ENCODE measurements around the gene HCFC1. TPM values are rescaled to one million over a fixed set of nuclear protein-coding genes. Genes with fewer than 3 reads are reported as not detected.

HCFC1 gene
- polyA plus RNA-seq, 3 donors = 9.5 to 20.2 (median 13.7) TPM

DNA sequence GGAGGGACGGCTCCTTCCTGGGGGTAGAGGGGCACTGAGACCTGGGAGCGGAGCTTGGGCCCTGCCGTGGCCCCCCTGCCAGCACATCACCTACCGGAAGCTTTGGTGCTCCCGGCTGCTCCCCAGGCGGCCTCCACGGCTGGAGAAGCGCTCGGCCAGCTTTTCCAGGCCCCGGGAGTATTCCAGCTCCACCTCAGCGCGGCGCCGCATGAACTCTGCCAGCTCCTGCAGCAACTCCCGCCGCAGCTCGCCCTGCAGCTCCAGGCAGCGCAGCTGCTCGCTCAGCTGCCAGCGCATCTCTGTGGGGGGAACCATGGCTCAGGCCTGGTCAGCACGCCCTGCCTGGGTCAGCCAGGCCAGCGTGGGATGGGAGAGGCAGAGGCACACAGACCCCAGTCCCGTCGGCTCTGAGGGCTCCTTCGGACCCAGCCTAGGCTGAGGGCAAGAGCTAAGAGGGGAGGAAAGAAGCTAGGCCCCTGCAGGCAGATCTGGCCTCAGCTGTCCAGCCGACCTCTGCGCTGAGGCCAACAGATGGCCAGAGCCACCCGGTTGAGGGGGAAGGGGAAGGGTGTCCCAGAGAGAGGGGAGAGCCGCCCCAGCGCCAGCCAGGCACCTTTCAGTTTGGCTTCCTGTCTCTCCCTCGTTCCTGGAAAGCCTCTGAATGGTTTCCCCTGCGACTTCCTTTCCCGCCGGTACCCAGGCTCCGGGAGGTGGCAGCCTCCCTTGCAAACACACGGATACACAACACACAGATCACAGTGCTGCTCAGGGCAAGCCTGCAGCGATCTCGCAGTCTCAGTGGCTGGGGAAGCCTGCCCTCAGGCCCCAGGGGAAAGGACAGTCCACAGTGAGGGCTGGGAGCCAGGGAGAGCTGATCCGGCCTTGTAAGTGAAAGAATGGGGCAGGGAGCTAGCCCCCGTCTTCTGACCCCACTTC, 49.8 kb downstream of the HCFC1 start:
- no peak overlapping the region for H3K27ac ChIP-seq (ENCODE audit: low read depth, low read length)
- 32 to 44% (median 34%) methylated on average over 9 to 40 of the region's 40 CpGs for WGBS, 3 donors

GRCh38 chrX:153921070-153921469, 50.5 kb downstream of the HCFC1 start:
- H3K27ac ChIP-seq (ENCODE audit: low read depth, low read length) = no peak overlapping the region
- WGBS, 3 donors = 72 to 81% (median 73%) methylated on average over 8 to 16 of the region's 16 CpGs

DNA sequence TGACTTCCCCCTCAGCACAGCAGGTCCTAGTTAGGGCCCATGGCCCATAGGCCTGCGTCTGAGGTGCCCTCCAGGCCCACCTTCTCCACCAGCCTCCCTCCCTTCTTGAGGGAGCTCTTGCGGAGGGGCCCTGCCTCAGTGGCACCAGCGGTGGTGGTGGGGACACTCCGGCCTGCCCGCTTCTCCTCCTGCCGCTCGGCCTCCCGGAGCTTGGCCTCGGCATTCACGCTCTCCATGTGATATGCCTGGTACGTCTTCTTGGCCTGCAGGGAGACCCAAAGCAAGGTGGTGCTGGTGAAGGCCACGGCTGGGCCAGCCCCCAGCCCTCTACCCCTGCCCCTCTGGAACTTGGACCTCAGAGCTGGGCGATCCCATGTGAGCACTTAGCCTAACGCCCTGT, 51.1 kb downstream of the HCFC1 start:
- H3K27ac ChIP-seq (ENCODE audit: low read depth, low read length) = no peak overlapping the region
- 79 to 97% (median 94%) methylated on average over 3 to 14 of the region's 14 CpGs for WGBS, 3 donors

- 85 to 96% (median 91%) methylated on average over 10 to 13 of the region's 13 CpGs for WGBS, 3 donors
- H3K27ac ChIP-seq (ENCODE audit: low read depth, low read length) = no peak overlapping the region
Measured at GRCh38 chrX:153919281-153919680, 52.3 kb downstream of the HCFC1 start.

DNA sequence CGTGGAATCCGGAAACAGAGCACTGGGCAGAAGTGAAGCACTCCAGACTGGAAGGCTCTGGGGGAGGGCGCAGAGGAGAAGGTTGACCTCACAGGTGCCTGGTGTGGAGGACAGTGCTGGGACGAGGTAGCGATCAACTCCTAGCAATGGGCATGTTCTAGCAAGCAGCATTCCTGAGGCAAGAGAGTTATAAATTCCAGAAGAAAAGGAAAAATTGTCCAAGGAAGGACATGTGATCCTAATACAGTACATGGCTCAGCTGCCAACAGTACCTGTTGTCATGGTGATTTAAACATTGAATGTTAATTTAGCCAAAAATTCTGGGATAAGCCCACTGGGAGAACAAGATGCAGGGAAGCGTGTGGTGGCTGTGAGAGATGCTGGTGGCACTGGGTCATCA, 53.7 kb downstream of the HCFC1 start:
- whole genome bisulfite sequencing, 3 donors = 80 to 88% (median 85%) methylated on average over 6 of the region's 6 CpGs
- no peak overlapping the region for H3K27ac ChIP-seq (ENCODE audit: low read depth, low read length)

- 87 to 94% (median 91%) methylated on average over 7 to 17 of the region's 17 CpGs for WGBS, 3 donors
- H3K27ac ChIP-seq (ENCODE audit: low read depth, low read length) = no peak overlapping the region
Measured at GRCh38 chrX:153913701-153914100, 57.9 kb downstream of the HCFC1 start.

DNA sequence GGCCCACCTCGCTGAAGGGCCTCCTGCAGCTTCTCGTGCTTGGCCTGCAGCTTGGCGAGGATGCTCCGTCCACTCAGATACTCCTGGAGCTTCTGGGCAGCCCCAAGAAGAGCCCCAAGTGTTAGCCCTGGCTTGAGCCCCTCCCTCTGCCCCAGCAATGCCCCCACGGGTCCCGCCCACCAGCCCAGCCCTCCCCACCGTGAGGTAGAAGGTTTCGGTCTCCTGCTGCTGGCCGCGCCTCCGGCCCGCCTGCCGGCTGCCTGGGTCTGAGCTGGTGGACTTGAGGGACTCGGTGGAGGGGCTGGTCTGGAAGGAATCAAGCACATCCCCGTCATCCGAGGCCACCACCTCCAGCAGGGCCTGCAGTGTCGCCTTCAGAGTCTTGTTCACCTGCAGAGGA, 58.4 kb downstream of the HCFC1 start:
- WGBS, 3 donors = 67 to 85% (median 75%) methylated on average over 6 to 17 of the region's 17 CpGs

GRCh38 chrX:153911798-153912197, 59.8 kb downstream of the HCFC1 start:
- no peak overlapping the region for H3K27ac ChIP-seq (ENCODE audit: low read depth, low read length)
- WGBS, 3 donors = 82 to 92% (median 86%) methylated on average over 5 to 6 of the region's 6 CpGs

More for the DNA sequence above, 58.4 kb downstream of the HCFC1 start:
- no peak overlapping the region for H3K27ac ChIP-seq (ENCODE audit: low read depth, low read length)

DNA sequence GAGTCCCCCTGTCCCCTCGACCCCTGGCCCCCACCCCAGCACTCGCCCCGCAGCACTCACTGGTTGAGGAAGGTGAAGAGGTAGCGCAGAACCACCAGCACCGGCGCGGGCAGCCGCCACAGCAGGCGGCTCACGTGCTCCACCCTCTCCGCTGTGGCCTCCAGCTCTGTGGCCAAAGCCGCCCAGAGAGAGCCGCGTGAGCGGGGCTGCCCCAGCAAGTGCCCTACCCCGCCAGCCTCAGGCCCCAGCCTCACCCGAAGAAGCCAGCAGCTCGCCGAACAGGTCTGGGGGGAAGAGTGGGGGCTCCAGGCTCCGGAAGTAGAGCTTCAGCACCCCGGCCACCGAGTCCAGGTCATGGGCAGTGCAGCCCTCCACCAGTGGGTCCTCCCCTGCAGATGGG, 61.2 kb downstream of the HCFC1 start:
- WGBS, 3 donors = 90 to 95% (median 93%) methylated on average over 9 to 21 of the region's 22 CpGs
- H3K27ac ChIP-seq (ENCODE audit: low read depth, low read length) = no peak overlapping the region

GRCh38 chrX:153909980-153910360, 61.6 kb downstream of the HCFC1 start:
- no peak overlapping the region for H3K27ac ChIP-seq (ENCODE audit: low read depth, low read length)
- WGBS, 3 donors = 91 to 95% (median 92%) methylated on average over 9 to 25 of the region's 25 CpGs

DNA sequence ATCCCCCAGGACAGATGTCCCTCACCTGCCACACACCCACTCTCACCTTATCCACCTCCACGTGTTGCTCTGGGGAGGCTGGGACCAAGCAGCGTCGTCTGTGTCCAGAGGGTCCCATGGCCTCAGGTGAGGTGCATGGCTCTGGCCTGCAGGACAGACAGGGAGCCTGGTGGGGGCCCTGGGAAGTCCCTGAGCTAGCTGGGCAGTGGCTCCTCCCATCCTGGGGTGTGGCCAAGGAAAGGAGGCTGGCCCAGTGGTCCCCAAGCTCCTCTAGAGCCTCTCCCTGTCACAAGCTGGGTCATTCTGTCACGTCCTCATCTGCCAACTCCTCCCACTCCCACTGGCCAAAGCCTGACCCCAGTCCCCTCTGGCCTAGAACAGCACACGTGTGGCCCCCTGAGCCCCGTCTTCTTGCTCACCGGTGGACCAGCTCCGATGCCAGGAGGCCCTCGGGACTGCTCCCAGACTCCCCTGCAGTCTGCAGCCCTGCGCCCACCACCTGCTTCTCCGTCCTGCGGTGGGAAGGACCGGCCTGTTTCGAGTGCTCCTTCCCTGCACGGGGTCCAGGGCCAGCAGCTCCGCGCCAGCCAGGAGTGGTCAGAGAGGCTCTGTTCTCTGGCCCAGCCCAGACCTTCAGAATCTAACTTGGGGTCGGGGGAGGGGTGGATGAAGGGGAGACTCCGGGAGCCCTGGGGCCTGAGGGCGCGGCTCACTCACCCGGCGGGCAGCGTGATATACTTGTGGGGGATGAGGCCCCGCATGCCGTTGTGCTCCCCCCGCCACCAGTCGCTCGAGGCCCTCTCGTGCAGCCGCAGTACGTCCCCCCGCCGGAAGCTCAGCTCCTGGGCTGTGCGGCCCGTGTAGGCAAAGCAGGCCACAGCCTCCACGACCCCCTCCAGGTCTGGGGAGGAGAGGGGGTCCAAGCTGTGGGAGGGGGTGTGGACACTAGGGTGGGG, 62.3 kb downstream of the HCFC1 start:
- WGBS, 3 donors = 73 to 78% (median 74%) methylated on average over 25 to 36 of the region's 37 CpGs
- H3K27ac ChIP-seq (ENCODE audit: low read depth, low read length) = no peak overlapping the region

DNA sequence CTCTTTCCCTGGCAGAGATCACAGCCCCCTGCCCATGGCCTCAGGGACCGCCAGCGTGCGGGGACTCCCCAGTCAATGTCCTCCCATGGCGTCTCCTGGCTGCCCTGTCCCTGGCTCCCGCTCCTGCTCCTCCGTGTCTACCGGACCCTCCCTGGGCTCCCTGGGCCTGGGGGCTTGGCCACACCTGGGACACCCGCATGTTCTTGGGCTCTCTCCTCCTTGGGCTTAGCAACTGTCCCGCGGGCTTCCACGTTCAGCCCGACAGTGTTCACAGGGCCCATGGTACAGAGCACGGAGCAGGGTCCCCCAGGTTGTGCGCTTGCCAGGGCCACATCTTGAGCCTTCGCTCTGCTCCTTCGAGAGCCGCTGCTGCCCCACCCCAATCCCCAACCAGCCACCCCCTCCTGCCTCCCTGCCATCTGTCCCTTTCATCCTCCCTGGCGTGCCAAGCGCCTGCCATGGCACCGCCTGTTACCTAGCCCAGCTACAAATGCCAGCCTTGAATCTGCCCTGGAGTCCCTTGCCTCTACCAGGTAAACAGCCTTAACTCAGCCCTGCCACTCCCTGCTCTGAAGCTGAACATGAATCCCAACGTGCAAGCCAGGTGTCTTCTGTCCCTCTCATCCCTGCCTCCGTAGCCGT, 63.3 kb downstream of the HCFC1 start:
- 83 to 100% (median 92%) methylated on average over 7 to 23 of the region's 23 CpGs for WGBS, 3 donors

GRCh38 chrX:153907456-153907855, 64.2 kb downstream of the HCFC1 start:
- WGBS, 3 donors = 74 to 81% (median 78%) methylated on average over 10 to 12 of the region's 12 CpGs
- no peak overlapping the region for H3K27ac ChIP-seq (ENCODE audit: low read depth, low read length)

More for the DNA sequence above, 63.3 kb downstream of the HCFC1 start:
- no peak overlapping the region for H3K27ac ChIP-seq (ENCODE audit: low read depth, low read length)

DNA sequence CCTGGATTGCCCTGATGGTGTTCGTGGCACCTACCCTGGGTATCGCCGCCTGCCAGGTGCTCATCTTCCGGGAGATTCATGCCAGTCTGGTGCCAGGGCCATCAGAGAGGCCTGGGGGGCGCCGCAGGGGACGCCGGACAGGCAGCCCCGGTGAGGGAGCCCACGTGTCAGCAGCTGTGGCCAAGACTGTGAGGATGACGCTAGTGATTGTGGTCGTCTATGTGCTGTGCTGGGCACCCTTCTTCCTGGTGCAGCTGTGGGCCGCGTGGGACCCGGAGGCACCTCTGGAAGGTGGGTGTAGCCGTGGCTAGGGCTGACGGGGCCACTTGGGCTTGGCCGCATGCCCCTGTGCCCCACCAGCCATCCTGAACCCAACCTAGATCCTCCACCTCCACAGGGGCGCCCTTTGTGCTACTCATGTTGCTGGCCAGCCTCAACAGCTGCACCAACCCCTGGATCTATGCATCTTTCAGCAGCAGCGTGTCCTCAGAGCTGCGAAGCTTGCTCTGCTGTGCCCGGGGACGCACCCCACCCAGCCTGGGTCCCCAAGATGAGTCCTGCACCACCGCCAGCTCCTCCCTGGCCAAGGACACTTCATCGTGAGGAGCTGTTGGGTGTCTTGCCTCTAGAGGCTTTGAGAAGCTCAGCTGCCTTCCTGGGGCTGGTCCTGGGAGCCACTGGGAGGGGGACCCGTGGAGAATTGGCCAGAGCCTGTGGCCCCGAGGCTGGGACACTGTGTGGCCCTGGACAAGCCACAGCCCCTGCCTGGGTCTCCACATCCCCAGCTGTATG, 65.3 kb downstream of the HCFC1 start:
- no peak overlapping the region for H3K27ac ChIP-seq (ENCODE audit: low read depth, low read length)
- WGBS, 3 donors = 68 to 76% (median 70%) methylated on average over 11 to 27 of the region's 27 CpGs

DNA sequence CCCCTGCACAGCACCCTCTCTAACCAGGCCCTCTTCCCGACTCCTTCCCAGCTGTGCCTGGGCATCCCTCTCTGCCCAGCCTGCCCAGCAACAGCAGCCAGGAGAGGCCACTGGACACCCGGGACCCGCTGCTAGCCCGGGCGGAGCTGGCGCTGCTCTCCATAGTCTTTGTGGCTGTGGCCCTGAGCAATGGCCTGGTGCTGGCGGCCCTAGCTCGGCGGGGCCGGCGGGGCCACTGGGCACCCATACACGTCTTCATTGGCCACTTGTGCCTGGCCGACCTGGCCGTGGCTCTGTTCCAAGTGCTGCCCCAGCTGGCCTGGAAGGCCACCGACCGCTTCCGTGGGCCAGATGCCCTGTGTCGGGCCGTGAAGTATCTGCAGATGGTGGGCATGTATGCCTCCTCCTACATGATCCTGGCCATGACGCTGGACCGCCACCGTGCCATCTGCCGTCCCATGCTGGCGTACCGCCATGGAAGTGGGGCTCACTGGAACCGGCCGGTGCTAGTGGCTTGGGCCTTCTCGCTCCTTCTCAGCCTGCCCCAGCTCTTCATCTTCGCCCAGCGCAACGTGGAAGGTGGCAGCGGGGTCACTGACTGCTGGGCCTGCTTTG, 66.0 kb downstream of the HCFC1 start:
- WGBS, 3 donors = 71 to 93% (median 82%) methylated on average over 30 to 32 of the region's 32 CpGs
- no peak overlapping the region for H3K27ac ChIP-seq (ENCODE audit: low read depth, low read length)

DNA sequence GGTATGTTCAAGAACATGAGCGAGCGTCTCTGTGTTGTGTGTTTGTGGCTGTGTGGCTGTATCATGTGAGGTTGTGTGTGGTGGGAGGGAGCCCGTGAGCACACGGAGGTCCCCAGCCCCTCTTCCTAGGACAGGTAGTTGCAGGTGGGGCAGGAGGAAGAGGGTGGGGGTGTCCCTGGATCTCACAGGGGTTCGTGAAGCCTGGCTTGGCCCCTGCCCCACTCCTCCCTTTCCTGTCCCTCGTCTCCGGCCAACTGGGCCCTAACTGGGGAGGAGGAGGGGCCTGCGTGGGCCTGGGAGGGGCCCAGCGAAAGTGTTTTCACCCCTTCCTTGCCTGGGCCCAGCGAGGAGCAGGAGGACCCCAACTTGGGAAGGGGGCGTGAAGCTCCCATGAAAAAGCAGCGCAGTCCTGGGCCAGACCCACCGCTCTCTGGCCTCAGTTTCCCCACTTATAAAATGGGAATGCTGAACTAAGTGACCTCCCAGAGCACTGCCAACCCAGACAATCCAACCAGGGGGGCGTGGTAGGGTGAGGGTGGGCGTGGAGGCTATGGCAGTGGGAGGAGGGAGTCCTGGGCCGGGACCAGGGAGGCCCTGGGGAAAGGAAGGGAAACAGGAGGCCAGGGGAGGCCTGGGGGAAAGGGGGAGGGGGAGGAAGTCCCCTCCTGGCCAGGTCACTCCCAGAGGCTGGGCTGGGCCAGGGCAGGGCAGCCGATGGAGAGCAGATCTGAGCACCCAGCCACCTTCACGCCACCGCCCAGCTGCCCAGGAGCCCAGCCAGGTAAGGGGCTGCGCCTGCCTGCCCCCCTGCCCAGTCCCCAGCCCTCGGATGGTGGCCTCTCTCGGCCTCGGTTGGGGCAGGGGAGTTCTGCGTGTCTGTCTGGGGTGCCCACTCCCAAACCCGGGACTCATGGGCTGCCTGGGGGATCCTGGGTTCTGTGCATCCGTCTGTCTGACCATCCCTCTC, 67.3 kb downstream of the HCFC1 start, which contains the start of gene AVPR2:
Gene AVPR2 (plus strand): TSS at position 683 of the 967 bp plus-strand sequence. CDS start 473 bp downstream, outside the sequence.
- H3K27ac ChIP-seq (ENCODE audit: low read depth, low read length) = no peak within 1 kb of the TSS
- WGBS, 3 donors = 29 to 58% (median 54%) methylated on average over 14 to 26 of the region's 26 CpGs

Data from adipose tissue (tissue), 3 donors.